HepG2 (cell line): ENCODE data around the gene TRIM10. TPM values are rescaled to one million over a fixed set of nuclear protein-coding genes. Genes with fewer than 3 reads are reported as not detected.

ENCODE experiments used
- ATAC-seq: fragments of 200-7000 bp; cut with Tn5 transposase; 3 replicates; pipeline ENCODE4 v1.9.1; 2020; ENCODE audit warnings: mild to moderate bottlenecking, moderate library complexity
- BruUV-seq: library from RNA; stranded (reverse); fragments of 400-500 nt; replicated peaks from 2 replicates; lab custom pipeline; 2021; lab: Mats Ljungman, UMichigan
- CTCF ChIA-PET: fragments of 300-600 bp; formaldehyde crosslinking; extraction: SDS; loops from one replicate; lab custom pipeline; 2021; ENCODE audit warnings: low total read pairs, inconsistent platforms, low intra/inter-chr PET ratio; lab: Yijun Ruan, JAX
- POLR2A ChIA-PET: fragments of 350-600 bp; sonication (Branson Sonifier 250); formaldehyde crosslinking; loops from one replicate; lab custom pipeline; 2020; ENCODE audit warnings: antibody characterized with exemption, inconsistent platforms; lab: Yijun Ruan, JAX
- DNase-seq: peaks from one replicate; pipeline ENCODE4 v3.0.0-alpha.2; 2015; ENCODE audit warnings: low spot score
- FAIRE-seq: peaks from 3 replicates; lab custom pipeline; 2011; peaks lifted over from hg19 to GRCh38; lab: Jason Lieb, UNC
- H2AFZ ChIP-seq: one replicate; pipeline ENCODE4 v1.6.1; 2011; ENCODE audit warnings: low read length, inconsistent platforms
- H3K27ac ChIP-seq: fragments of 300-600 bp; 3 replicates; pipeline ENCODE4 v1.8.0; 2011; ENCODE audit warnings: mixed run types, mild to moderate bottlenecking, mixed read lengths, low read length, inconsistent platforms; ENCODE audit not compliant: insufficient read depth; ENCODE audit errors: extremely low read length
- H3K27me3 ChIP-seq, 2 experiments: fragments of 200-600 bp in 1 of 2; 2 replicates in 1 of 2; 3 replicates in 1 of 2; pipeline versions ENCODE4 v1.6.0 to v1.8.0; 2011; ENCODE audit warnings: low read length in 2 of 2, mild to moderate bottlenecking in 2 of 2, moderate library complexity in 2 of 2, inconsistent platforms in 1 of 2; ENCODE audit not compliant: insufficient read depth in 2 of 2, control insufficient read depth in 1 of 2
- H3K36me3 ChIP-seq, 2 experiments: fragments of 200-600 bp in 1 of 2; replicated peaks in 1 of 2; 2 replicates in 1 of 2; 3 replicates in 1 of 2; pipeline versions ENCODE4 v1.5.1 to v1.8.0; 2011; ENCODE audit warnings: low read length in 2 of 2, inconsistent platforms in 1 of 2; ENCODE audit not compliant: insufficient read depth in 2 of 2, control insufficient read depth in 1 of 2
- H3K4me1 ChIP-seq: 2 replicates; pipeline ENCODE4 v1.5.1; 2012; ENCODE audit warnings: low read length, inconsistent platforms; ENCODE audit not compliant: insufficient read depth
- H3K4me2 ChIP-seq: 2 replicates; pipeline ENCODE4 v1.6.0; 2011; ENCODE audit warnings: low read depth, low read length, inconsistent platforms
- H3K4me3 ChIP-seq, 3 experiments: fragments of 200-600 bp in 1 of 3; sonication (generic), shearing (Covaris generic) in 1 of 3; replicated peaks in 1 of 3; 2 replicates each; pipeline ENCODE4 v1.5.1; 2011 to 2016; ENCODE audit warnings: low read length in 3 of 3, inconsistent platforms in 2 of 3, low read depth in 2 of 3, mild to moderate bottlenecking in 2 of 3, control low read depth in 1 of 3, mixed read lengths in 1 of 3; ENCODE audit not compliant: insufficient read depth in 1 of 3
- H3K79me2 ChIP-seq: one replicate; pipeline ENCODE4 v1.6.1; 2011; ENCODE audit warnings: low read length, inconsistent platforms; ENCODE audit not compliant: insufficient read depth
- H3K9ac ChIP-seq: 2 replicates; pipeline ENCODE4 v1.6.0; 2011; ENCODE audit warnings: mild to moderate bottlenecking, low read depth, low read length, inconsistent platforms; ENCODE audit not compliant: insufficient read depth
- H3K9me3 ChIP-seq: 2 replicates; pipeline ENCODE4 v1.5.1; 2012; ENCODE audit warnings: mild to moderate bottlenecking, low read length
- H4K20me1 ChIP-seq: 2 replicates; pipeline ENCODE4 v1.6.0; 2011; ENCODE audit warnings: inconsistent platforms, mild to moderate bottlenecking, low read length, moderate library complexity; ENCODE audit not compliant: insufficient read depth
- ELF1 ChIP-seq: sonication (generic); formaldehyde crosslinking; IDR thresholded peaks from 2 replicates; pipeline ENCODE4 v1.4.0; 2020; ENCODE audit warnings: missing genetic modification reagents
- LRRFIP1 ChIP-seq: sonication (generic); formaldehyde crosslinking; conservative IDR thresholded peaks from 2 replicates; pipeline ENCODE4 v1.4.0; 2020; ENCODE audit warnings: missing genetic modification reagents
- NCOA2 ChIP-seq: sonication (generic); formaldehyde crosslinking; IDR thresholded peaks from 2 replicates; pipeline ENCODE4 v1.8.0; 2022; ENCODE audit warnings: inconsistent platforms
- RBM22 ChIP-seq: fragments of 200-400 bp; formaldehyde crosslinking; optimal IDR thresholded peaks from 2 replicates; pipeline ENCODE3; 2017; ENCODE audit warnings: mild to moderate bottlenecking, low read length, moderate library complexity
- TGIF2 ChIP-seq: IDR thresholded peaks from 2 replicates; pipeline ENCODE4 v1.6.1; 2016; ENCODE audit warnings: control low read depth, missing compliant biosample characterization
- ZNF33A ChIP-seq: sonication (generic); formaldehyde crosslinking; IDR thresholded peaks from 2 replicates; pipeline ENCODE4 v1.5.1; 2020; ENCODE audit warnings: missing genetic modification reagents, mild to moderate bottlenecking, moderate library complexity, borderline replicate concordance
- ZNF678 ChIP-seq: sonication (generic); formaldehyde crosslinking; IDR thresholded peaks from 2 replicates; pipeline ENCODE4 v1.4.0; 2020; ENCODE audit warnings: mild to moderate bottlenecking, missing genetic modification reagents
- ZNF7 ChIP-seq: IDR thresholded peaks from 2 replicates; pipeline ENCODE4 v1.6.1; 2016; ENCODE audit warnings: missing biosample characterization, missing genetic modification reagents
- ZSCAN20 ChIP-seq: sonication (generic); formaldehyde crosslinking; IDR thresholded peaks from 2 replicates; pipeline ENCODE4 v1.4.0; 2020; ENCODE audit warnings: missing genetic modification reagents, mild to moderate bottlenecking, borderline replicate concordance
- WGBS: methylation state at CpG from one replicate; pipeline ENCODE4 v1.1.6; 2017; ENCODE audit warnings: low lambda C conversion rate; 5-methylcytosine and 5-hydroxymethylcytosine counted together
- in situ Hi-C: cut with HindIII; loops from 2 replicates; pipeline ENCODE4 v1.10.0; 2017; ENCODE audit warnings: low pct_unique_long_range_greater_than_20kb; ENCODE audit not compliant: extremely low pct_ligation_motif_present
- intact Hi-C: fragments of 100-400 bp; cut with micrococcal nuclease; formaldehyde crosslinking; loops from one replicate; pipeline ENCODE4 v1.10.0; 2022; ENCODE audit not compliant: unreplicated experiment
- polyA plus RNA-seq, 8 experiments: library from polyadenylated mRNA; depleted of rRNA in 3 of 8; stranded (reverse) in 7 of 8; unstranded in 1 of 8; fragments of >200 nt; fragmentation: Illumina TruSeq in 4 of 8; extraction: Trizol in 4 of 8; gene quantifications; 2 replicates each; pipeline versions ENCODE4 v1.2.1 to v1.2.3, GENCODE V29; 2011 to 2016; ENCODE audit warnings: low read depth in 4 of 8, missing spikeins in 1 of 8, mixed read lengths in 1 of 8; ENCODE audit not compliant: insufficient read depth in 1 of 8
- total RNA-seq, 5 experiments: library from RNA; depleted of rRNA; stranded (reverse); fragments of >200 nt; fragmentation: Illumina TruSeq; extraction: Trizol; gene quantifications; 2 replicates each; pipeline ENCODE4 v1.2.3, GENCODE V29; 2016; ENCODE audit warnings: low read depth in 1 of 5

The TRIM10 gene
- total and polyA plus RNA-seq, 2 of the 13 experiments (the other 11 are each of a cell fraction or from before 2014, with no cell fraction given): 4.1 to 6.8 TPM

- peak overlapping the region; percentile 34 for H3K4me2 ChIP-seq
- BruUV-seq: no TSS peak
- CTCF ChIA-PET: no interaction called here
Measured at GRCh38 chr6:30113841-30114240, 47.2 kb downstream of the TRIM10 start.

More at GRCh38 chr6:30113841-30114240, 47.2 kb downstream of the TRIM10 start:
- Histone ChIP-seq H3K27me3 (no peaks in the 10 kb centered on the region), H3K4me1 (peaks cover 28% of the 10 kb centered on the region), H3K79me2 (no peaks in the 10 kb centered on the region), H3K36me3 (no peaks in the 10 kb centered on the region)
- POLR2A ChIA-PET: interaction anchor here (1.0 to 1.5 kb wide), 3 partner anchors 18 to 100 kb away, joined by 3 to 11 read pairs (median 3); partner anchors contain the start of gene TRIM26
- intact Hi-C loops: no loop called here
- 2% methylated on average over 1 of the region's 1 CpG for WGBS
- no peak for TF ChIP-seq RBM22
- no peak for TF ChIP-seq ZSCAN20
- TF ChIP-seq ZNF7 (CRISPR knock-in tag): no peak
- no peak for TF ChIP-seq ELF1 (CRISPR knock-in tag)
- TF ChIP-seq ZNF678: no peak
- no peak for TF ChIP-seq NCOA2 (CRISPR knock-in tag)
- no peak for TF ChIP-seq LRRFIP1 (CRISPR knock-in tag)
- no peak for TF ChIP-seq ZNF33A
- TF ChIP-seq TGIF2: no peak
- TF ChIP-seq, all 625 proteins: peak for 0
- Histone ChIP-seq H3K9me3 (no peaks in the 10 kb centered on the region), H4K20me1 (no peaks in the 10 kb centered on the region), H2AFZ (no peak overlapping the region), H3K9ac (no peak overlapping the region), H3K27ac (no peak overlapping the region), H3K4me3 (no peak overlapping the region)
- FAIRE-seq: no peak
- peak; percentile 28; the same call in 2 of the 3 replicates for ATAC-seq
- in situ Hi-C loops: no loop called here
- no peak for DNase-seq
